GM21717 (cell line): ENCODE data around the gene SPAG6.
A peak's percentile ranks its signal among the peaks of the same experiment; 100 is the strongest.

Source experiments
- ATAC-seq: cut with Tn5 transposase; IDR thresholded peaks from one replicate; pipeline ENCODE4 v1.9.1; 2021; ENCODE audit warnings: mild to moderate bottlenecking, moderate library complexity; ENCODE audit not compliant: unreplicated experiment

The SPAG6 gene

DNA sequence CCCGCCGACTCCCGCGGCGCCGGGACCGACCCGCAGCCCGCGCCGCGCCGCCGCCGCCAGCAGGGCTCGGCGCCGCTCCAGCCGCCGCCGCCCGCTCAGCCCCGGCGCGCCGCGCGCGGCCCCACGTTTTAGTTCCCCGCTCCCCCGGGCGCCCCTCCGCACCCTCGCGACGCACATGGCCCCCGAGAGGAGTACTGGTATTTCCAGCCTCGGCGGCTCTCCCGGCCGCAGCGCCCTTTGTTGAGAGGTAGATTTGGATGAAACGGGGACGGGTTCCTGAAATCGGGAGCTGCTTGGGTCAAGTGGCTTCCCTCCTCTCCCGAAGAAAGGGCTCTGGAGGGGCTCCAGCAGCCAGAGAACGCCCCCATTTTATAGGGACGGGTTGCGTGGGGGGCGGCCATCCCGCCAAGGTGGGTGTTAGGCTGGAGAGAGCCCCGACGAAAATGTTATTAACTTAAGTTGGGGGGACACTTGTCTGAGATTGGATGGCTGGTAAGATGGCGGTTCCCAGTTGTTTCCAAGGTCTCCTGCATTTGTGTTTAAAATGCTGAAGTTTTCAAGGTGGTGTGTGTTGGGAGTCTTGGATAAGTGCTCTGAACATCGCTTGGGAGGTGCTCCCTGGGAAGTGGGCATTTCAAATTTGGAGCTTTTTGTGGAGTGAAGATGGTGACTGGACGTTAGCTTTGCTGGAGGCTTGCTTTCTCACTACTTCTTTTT, 23.2 kb upstream of the SPAG6 start:
- no peak for ATAC-seq

DNA sequence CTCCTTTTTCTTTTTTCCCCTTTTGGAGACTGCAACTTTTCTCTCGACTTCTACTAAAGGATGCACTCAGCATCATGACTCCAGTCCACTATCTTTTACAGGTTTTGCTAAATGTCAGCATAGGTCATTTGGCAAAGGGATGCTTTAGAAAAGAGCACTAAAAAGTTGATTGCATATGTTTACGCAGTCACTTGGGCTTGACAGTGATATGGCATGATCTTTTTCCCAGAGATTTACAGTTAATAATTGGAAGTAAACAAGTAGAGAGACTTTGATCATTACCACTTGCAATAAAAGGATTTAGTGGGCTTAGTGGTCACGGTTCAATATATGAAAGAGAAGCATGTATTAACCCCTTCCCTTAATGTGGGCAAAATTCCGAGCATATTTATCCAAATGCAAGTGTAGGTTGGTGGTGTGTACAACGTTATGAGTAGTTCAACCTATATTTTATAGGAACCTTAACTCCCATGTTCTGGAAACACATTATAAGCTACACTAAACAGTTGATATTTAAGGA, 22.6 kb upstream of the SPAG6 start:
- no peak for ATAC-seq

DNA sequence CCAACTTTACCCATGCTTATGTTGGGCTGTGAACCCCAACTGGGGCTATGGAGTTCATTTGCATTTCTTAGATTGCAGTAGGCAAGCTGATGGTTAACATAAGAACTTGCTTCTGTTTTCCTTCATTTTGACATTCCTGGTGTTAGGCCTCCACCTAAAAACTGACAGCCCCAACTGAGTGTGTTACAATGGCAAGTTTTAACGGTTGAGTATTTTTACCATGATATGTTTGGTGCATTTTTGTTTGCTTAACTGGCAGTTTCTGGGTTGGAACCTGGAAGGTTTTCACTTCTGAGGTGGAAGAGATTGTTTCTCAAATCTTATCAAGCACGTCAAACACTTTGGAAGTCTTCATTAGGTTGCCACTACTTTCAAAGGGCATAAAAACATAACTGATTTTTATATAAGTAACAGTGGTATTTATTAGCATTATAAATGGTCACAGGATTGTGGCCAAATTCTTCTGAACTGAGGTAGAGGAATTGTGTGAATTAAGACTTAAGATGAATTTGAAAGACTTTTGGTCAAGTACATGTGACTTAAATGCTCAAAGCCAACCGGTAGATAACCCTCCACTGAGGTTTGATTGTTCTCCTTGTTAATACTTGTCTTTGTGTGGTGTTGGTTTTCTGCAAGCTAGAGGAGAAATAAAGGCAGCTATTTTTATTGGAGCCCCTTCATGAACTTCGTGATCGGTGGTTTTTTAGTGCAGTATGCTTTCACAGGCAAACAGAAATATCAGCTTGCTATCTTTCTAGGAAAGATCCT, 21.6 kb upstream of the SPAG6 start:
- no peak for ATAC-seq

DNA sequence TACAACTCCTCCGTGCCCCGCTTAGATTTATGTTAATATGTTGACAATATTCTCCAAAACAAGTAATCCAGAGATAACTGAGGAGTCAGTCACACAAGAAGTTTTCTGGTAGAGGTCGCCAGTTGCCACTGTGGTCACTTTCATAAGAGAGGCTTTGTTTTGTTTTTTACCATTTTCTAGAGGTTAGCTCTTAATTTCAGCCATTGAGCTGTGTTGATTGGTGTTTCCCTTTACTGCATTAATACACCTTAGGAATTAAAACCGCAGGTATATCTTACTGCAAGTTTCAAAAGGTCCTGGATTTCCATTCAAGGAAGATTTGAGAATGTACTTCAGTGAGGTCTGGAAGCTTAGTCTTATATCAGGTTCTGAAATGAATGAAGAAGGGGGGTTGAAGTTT, 20.9 kb upstream of the SPAG6 start:
- ATAC-seq, result no peak

DNA sequence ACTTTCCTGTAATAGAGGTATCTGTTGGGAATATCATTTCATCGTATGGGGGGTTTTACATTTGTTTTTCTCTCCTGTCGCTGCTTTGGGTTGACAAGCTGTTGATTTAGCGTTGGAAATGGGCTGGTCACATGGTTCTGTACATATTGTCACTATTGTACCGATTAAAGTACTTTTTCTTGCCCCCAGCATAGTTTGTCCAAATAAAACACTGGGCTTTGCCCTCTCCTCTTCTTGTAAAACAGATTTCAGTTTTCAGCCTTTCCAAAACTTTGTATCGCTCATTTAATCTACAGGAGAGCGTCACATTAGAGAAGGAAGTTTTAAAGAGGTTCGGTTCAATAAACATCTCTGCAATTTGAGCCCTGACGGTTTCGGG, 20.4 kb upstream of the SPAG6 start:
- ATAC-seq, result no peak

DNA sequence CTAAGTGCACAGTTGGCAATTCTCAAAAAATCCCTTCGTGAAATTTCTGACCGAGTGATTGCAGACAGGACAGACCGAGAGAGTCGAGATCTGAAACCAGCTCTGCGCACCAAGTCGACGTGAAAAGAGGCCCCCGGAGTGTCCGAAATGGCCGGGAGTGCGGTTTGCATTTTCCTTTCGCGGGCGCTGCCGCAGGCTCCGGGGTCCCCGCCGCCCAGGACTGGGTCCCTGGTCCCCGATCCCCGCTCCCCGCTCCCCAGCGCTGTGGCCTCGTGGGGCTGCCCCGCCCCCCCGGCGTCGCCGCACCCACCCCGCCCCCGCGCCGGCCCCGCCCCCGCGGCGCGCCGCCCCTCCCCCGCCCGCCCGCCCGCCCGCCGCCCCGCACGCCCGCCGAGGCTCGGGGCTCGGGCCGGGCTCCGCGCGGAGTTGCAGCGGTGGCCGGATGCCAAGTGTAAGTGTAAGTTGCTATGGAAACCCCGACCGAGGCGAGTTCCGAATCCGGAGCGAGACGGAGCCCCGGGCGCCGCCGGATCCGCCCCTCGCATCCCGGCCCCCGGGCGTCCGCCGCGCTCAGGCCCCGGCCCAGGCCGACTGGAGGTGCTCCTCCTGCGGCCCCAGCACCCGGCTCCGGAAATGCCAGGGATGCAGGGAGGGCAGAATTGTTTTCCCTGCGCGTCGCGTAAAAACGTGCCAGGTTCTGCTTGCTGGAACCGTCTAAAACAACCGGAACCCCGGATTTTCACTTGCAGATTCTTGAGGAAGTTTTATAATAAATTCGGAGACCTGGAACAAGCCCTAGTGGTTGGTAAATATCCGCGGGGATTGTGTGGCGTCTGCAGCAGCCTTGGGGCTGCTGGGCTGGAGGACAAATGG, 19.8 kb upstream of the SPAG6 start:
- peak; percentile 41 for ATAC-seq

DNA sequence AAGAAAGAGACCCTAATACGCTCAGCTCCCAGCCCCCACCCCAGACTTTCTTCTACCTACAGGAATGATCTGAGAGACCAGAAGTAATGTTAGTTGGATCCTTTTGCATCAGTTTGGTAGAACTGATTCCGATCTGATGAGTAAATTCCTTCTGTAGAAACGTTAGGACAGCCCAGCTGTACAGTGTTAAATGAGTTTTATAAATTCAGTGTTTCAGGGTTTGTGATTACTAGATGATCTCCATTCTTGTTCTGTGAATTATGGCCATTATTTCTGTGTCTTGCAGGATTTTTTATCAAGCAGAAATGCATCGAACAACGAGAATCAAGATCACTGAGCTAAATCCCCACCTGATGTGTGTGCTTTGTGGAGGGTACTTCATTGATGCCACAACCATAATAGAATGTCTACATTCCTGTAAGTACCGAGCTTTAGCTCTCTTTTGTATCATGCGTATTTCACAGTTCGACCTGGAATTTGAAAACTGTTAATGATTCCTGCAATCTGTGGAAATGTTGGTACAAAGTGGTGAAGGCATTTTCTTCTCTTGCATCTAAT, 19.1 kb upstream of the SPAG6 start:
- no peak for ATAC-seq

DNA sequence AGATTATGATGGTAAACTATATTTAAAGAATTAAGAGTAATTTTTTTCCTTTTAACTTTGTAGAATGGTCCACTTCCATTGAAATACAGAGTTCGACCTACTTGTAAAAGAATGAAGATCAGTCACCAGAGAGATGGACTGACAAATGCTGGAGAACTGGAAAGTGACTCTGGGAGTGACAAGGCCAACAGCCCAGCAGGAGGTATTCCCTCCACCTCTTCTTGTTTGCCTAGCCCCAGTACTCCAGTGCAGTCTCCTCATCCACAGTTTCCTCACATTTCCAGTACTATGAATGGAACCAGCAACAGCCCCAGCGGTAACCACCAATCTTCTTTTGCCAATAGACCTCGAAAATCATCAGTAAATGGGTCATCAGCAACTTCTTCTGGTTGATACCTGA, 16.1 kb upstream of the SPAG6 start:
- ATAC-seq, result no peak

DNA sequence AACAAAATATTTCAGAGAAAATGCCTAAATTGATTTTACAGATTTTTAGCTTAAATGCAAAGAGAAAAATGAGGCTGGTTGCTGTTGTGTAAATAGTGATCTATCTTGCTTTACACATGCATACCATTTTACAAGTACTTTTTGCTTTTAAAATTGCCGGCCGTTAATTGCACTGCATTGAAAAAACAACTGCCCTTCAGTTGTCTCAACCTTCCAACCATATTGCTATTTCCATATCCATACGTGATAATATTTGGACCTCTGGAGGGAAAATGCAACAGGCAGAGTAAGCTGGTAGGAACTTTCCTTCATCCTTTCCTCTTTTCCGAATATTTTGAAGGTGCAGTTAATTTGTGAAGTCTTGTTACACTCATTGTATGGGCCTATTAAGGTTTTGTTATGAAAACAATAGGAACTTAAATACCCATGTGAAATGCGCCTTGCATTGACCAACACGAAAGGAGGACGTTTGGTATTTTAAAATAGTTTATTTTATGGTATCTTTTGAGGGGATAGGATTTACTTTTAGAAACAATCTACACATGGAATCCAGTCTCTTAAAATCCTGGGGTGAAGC, 13.1 kb upstream of the SPAG6 start:
- ATAC-seq, result no peak

DNA sequence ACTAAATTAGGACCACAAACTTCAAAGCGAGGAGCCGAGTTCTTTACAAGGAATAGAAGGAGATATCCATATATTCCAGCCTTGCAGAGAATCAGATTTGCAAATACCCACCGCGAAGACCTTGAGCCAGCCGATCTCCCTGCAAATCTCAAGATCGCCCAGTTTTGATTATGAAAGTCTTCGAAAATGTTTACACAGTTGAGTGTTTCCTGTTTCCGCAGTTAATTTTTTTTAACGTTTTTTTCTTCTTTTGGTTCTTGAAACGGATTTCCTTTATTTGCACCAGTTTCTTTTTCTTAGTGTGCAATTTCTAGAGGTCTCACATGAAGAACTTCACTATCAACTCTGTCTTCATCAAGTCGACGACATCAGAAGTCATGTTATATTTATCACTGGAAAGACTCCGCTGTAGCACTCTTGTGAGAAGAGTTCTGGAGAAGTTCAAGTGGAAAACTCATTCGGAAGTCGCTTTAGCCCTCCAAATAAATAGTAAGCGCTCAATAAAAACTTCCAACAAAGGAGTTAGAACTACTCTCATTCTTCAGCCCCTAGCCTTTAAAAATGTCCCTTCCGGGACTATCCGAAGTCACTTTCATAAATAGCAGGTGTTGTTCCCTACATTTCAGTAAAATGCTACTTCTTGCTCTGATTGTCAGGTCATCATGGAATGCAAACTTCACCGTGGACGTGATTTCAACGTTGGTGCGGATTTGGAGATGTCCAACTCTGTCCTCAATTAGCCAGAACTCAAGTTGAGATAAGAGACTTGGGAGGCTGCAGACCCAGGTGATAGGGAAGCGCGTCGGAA, 11.9 kb upstream of the SPAG6 start:
- no peak for ATAC-seq

DNA sequence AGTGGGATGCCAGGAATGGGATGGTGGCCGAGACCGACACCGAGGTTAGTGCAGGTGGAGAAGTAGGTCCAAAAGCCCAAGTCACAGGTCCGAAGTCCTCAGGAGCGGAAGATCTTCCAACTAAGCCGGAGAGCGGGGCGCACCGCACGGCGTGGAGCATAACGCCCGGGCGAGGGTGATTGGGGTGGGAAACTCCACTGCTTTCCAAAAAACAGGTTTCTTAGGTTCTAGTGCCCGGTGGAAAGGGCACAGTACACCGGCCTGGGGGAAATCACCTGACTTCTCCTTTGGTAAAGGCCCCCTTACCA, 11.4 kb upstream of the SPAG6 start:
- no peak for ATAC-seq

DNA sequence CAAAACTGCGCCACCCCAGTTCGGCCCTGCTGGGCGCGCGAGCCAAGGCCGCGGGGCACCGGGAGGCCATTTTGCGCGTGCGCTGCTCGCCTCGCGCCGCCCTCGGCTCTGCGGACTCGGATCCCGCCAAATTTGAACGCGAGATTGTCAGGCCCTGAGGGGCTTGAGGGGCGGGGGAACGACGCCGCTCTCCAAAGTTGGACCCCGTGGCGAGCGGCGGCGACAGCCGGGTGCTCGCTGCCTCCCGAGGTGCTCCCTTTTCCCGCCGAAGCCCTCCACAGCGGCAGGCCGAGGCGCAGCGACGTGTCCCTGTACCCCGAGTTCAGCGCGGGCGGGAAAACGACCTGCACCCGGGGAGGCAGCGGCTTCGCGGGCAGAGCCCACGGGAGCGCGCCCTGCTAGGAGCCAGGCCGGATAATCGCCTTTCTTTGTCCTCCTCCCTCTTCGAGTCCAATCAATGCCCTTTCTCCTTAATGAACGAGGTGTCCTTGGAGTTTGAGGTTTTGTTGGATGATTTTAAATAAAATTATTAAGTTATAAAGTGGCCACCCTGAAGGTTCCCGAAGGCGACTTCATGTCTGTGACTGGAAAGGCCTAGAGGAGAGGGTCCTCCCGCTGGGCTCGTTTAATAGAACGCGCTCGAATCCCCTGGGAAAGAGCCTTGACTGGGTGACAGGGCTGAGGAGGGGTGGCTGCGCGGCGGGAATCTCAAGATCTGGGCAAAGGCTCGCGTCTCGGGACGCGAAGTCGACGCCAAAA, 10.7 kb upstream of the SPAG6 start:
- ATAC-seq, result no peak

DNA sequence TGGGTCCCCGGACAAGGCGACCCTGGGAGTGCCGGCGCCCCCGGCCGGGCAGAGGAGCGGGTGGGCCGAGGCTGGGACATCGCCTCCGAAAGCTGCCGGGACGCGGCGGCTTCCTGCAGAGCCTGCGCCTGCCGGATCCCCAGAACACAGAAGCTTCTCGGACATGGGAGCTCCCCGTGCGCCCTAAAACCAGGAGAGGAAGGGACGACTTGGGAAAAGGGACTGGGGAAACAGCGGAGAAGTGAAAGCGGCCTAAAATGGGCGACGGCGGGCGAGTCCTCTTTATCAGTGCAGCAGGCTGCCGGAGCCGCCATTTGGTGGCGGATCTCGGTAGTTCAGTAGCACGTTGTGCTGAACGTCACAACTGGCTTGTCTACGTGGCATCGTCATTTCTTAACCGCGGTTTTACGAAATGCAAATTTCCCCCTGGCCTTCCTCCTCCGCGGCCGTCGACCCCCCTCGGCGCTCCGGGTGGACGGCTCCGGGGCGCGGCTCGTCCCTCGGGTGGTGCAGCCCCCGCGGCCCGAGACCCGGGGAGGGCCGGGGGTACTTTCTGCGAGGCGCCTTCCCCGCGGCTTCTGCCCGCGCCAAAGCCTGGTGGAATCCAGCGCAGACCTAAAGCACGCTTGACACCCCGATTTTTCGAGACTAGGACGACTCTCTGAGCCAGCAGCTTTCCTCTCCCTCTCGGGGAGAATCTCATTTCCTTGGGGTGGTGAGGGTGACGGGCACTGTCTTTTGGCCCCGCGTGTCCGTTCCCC, 9.9 kb upstream of the SPAG6 start:
- peak; percentile 47 for ATAC-seq

DNA sequence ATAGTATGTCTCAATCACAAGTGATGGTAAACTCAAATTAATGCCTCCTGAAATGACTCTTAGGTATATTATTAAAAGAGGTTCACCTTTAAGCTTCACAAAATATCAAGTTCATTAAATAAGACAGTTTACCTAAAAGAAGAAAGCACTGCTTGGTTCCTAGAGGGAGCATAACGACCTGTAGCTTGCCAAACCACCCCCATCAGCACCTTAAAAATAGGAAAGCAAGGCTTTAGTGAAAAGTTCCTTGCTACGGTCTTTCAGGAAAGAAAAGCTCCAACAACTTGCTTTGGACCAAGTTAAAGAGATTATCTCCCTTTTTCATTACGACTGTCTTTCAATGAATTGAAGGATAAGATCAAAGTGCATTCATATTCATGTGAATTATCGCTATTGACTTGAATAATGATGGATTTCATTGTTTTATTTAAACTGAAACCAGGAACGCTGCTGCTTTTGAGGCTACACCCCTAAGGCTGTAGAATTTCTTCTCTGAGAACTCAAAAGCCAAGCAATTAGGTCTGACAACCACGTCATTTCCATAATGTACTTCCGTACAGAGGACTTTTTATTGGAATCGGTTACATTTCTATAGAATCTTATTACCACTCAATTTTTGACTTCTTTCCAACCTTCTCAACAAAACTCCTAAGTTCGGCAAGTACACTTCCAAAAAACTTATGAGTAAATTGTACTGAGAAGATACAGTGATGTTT, 7.0 kb upstream of the SPAG6 start:
- no peak for ATAC-seq

DNA sequence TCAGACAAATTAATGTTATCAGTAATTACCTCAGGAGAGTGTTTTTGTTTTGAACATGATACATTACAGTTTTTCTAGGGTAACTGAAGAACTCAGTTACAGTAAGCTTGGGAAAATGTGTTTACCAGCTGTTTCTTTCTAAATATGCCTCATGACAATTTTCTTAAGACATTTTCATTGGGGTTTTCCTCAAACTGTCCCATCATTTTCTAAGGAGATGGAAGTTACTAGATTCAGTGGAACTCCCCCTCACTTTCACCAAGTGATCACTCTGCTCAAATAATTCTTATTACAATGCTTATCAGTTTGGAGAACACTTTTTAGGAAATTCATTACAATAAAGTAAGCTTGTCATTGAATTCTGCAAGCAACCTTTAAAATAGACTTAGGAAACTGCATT, 6.4 kb upstream of the SPAG6 start:
- ATAC-seq, result no peak

DNA sequence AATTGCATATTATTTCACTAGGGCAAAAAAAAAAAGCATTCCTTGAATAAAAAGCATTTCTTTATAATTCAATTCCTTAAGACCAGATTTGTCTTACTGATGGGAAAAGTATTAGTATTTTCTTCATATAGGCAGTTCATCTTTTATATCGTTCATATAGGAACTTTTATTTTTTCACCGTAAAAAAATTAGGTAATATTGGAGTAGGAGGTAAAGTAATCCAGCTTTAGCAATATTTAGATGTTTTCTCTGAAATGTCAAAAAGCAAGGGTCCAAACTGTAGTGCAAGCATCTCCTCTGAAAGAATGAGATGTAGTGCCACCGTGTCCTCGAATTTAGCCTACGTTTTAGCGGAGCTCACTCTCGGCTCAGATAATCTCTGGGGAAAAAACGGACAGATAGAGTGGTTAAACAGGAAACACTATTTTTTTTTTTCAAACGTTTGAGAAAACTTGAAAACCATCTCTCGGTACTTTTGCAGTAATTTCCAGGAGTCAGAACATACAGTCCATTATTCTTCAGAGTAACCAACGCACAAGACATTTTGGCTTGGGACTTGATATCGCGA, 5.5 kb upstream of the SPAG6 start:
- ATAC-seq, result peak; percentile 3

DNA sequence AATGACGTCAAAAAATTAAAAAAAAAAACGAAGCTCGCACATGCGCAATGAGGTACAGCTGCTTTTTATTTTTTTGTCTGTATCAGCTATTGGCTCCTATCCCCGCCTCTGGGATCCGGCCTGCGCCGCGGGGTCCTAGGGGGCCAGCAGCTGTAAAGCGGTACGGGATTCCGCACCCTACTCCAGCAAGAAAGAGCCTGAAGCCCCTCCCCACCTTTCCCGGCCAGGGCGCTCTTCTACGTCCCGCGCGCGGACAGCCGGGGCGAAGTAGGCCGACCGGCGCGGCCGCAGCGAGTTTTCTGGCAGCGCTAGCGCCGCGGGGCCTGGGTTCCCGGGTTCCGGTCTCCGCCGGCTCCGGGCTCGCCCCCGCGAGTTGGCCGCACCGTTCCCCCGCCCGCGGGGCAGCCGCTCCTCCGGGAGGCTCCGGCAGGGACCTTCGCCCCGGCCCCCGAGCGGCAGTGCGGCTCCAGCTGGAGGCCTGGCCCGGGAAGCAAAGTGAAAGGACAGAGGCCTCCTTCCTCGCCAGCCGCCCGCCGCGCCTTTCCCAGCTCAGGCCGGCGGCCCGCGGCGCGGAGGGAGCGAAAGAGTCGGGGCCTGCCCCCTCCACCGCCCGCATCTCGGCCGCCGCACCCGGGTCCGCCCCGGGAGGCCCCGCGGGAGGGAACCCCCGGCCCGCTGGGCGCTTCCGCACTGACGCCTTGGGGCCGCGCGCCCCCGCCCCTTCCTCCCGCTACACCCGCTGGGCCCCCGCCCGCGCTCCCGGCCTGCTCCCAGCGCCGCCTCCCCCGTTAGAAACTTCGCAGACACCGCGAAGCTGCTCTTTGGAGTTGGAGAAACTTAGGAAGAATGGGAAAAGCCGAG, 4.7 kb upstream of the SPAG6 start:
- peak; percentile 35 for ATAC-seq
